K562 (cell line): ENCODE measurements around the gene PIK3CD. TPM values are rescaled to one million over a fixed set of nuclear protein-coding genes. Genes with fewer than 3 reads are reported as not detected.

Experiments used
- ARID2 ChIP-seq: fragments of 450-650 bp; IDR thresholded peaks from 2 replicates; pipeline ENCODE4 v1.6.1; 2017; ENCODE audit warnings: antibody characterized with exemption, mild to moderate bottlenecking
- ARID4B ChIP-seq: sonication (generic); formaldehyde crosslinking; IDR thresholded peaks from 2 replicates; pipeline ENCODE4 v1.8.0; 2022; ENCODE audit warnings: mild to moderate bottlenecking, missing genetic modification reagents
- ARNT ChIP-seq, 2 experiments: fragments of 450-650 bp; IDR thresholded peaks; 2 replicates each; pipeline ENCODE4 v1.6.1; 2016; ENCODE audit warnings: mild to moderate bottlenecking in 1 of 2
- BRD4 ChIP-seq: fragments of 200-600 bp; sonication (generic); IDR thresholded peaks from 2 replicates; pipeline ENCODE4 v1.6.1; 2017; ENCODE audit warnings: inconsistent platforms
- HMG20A ChIP-seq: fragments of 450-650 bp; formaldehyde crosslinking; conservative IDR thresholded peaks from 2 replicates; pipeline ENCODE4 v1.4.0; 2020; ENCODE audit warnings: mild to moderate bottlenecking, mixed read lengths
- ID3 ChIP-seq, 2 experiments: fragments of 250-450 bp in 1 of 2; fragments of 450-650 bp in 1 of 2; sonication (Bioruptor Pico) in 1 of 2; IDR thresholded peaks; 2 replicates each; pipeline versions ENCODE4 v1.6.1 to v1.8.0; 2016 to 2021; ENCODE audit warnings: mild to moderate bottlenecking in 2 of 2, moderate library complexity in 2 of 2, missing compliant biosample characterization in 1 of 2, missing genetic modification characterization in 1 of 2
- L3MBTL2 ChIP-seq: fragments of 450-650 bp; IDR thresholded peaks from 2 replicates; pipeline ENCODE4 v1.6.1; 2016; ENCODE audit warnings: mild to moderate bottlenecking, moderate library complexity
- MLLT1 ChIP-seq, 2 experiments: fragments of 450-650 bp; IDR thresholded peaks; 2 replicates each; pipeline ENCODE4 v1.6.1; 2016
- MNT ChIP-seq, 2 experiments: fragments of 450-650 bp; conservative IDR thresholded peaks; 2 replicates each; pipeline ENCODE4 v1.6.1; 2017; ENCODE audit warnings: mild to moderate bottlenecking in 2 of 2, moderate library complexity in 2 of 2
- NCOA4 ChIP-seq: fragments of 450-650 bp; IDR thresholded peaks from 2 replicates; pipeline ENCODE4 v1.6.1; 2018; ENCODE audit warnings: mild to moderate bottlenecking; ENCODE audit not compliant: partially characterized antibody
- NEUROD1 ChIP-seq: fragments of 150-350 bp; IDR thresholded peaks from 2 replicates; pipeline ENCODE4 v1.6.1; 2014; ENCODE audit warnings: borderline replicate concordance, low read length, low read depth; ENCODE audit not compliant: partially characterized antibody
- UBTF ChIP-seq, 2 experiments: IDR thresholded peaks; 2 replicates each; pipeline ENCODE4 v1.6.1; 2012; ENCODE audit warnings: improper control_type of control experiment in 2 of 2, low read depth in 2 of 2, low read length in 2 of 2, borderline replicate concordance in 1 of 2
- ZBTB17 ChIP-seq: fragments of 450-650 bp; formaldehyde crosslinking; IDR thresholded peaks from 2 replicates; pipeline ENCODE4 v1.4.0; 2020; ENCODE audit warnings: mild to moderate bottlenecking
- ZNF12 ChIP-seq: sonication (generic); formaldehyde crosslinking; IDR thresholded peaks from 2 replicates; pipeline ENCODE4 v1.4.0; 2020; ENCODE audit warnings: mild to moderate bottlenecking, missing genetic modification reagents
- ZNF699 ChIP-seq: fragments of 250-450 bp; sonication (Bioruptor Pico); IDR thresholded peaks from 2 replicates; pipeline ENCODE4 v1.8.0; 2021; ENCODE audit warnings: mild to moderate bottlenecking, moderate library complexity; ENCODE audit not compliant: insufficient replicate concordance
- polyA plus RNA-seq, 8 experiments: library from polyadenylated mRNA; depleted of rRNA in 4 of 8; stranded (reverse) in 5 of 8; unstranded in 3 of 8; fragments of >200 nt; fragmentation: Nextera tagmentation in 2 of 8; fragmentation: Illumina TruSeq in 1 of 8; extraction: Ambion mirVana in 2 of 8; extraction: Trizol in 1 of 8; gene quantifications; 2 replicates each; pipeline versions ENCODE4 v1.2.1 to v1.2.3, GENCODE V29; 2011 to 2014; ENCODE audit warnings: inconsistent platforms in 1 of 8, missing spikeins in 1 of 8
- total RNA-seq, 7 experiments: library from RNA; depleted of rRNA in 6 of 7; stranded (reverse); fragments of >200 nt in 6 of 7; fragmentation: Illumina TruSeq in 2 of 7; extraction: Trizol in 2 of 7; gene quantifications; 2 replicates each; pipeline versions ENCODE4 v1.2.1 to v1.2.3, GENCODE V29; 2011 to 2021; ENCODE audit warnings: low replicate concordance in 1 of 7

The PIK3CD gene
- total and polyA plus RNA-seq, 9 of the 15 experiments (the other 6 are each of a cell fraction or from before 2014, with no cell fraction given) = 1.8 to 20.8 (median 7.2) TPM

- TF ChIP-seq UBTF (IDR thresholded peaks at IDR 0.05; ENCODE audit: borderline replicate concordance in 1 of 2, low read depth in 2 of 2, low read length in 2 of 2) = 0 out of 4 replicates have a peak, but pooled peaks have one; percentile 16 to 27
- TF ChIP-seq ID3 (CRISPR knock-in tag; IDR thresholded peaks at IDR 0.05) = no peak
- TF ChIP-seq ID3 (tag; IDR thresholded peaks at IDR 0.05) = 0 out of 2 replicates have a peak, but pooled peaks have one; percentile 35
- TF ChIP-seq MNT (conservative IDR thresholded peaks at IDR 0.05) = 0 out of 4 replicates have a peak, but pooled peaks have one; percentile 21 to 52
- no peak for TF ChIP-seq ARID2
- peak; percentile 78 for TF ChIP-seq NEUROD1
- TF ChIP-seq L3MBTL2 = peak; percentile 49; the same call in 1 of the 2 replicates
- TF ChIP-seq MLLT1 (IDR thresholded peaks at IDR 0.05) = 0 out of 4 replicates have a peak, but pooled peaks of 1 of the 2 experiments have one; percentile 36
- no peak for TF ChIP-seq NCOA4
- TF ChIP-seq BRD4 = no peak
- peak; percentile 60; the same call in 1 of the 2 replicates for TF ChIP-seq ARID4B (CRISPR knock-in tag)
- TF ChIP-seq ARNT (IDR thresholded peaks at IDR 0.05) = no peak
- no peak for TF ChIP-seq HMG20A (CRISPR knock-in tag)
- no peak for TF ChIP-seq ZNF699 (CRISPR knock-in tag)
- no peak for TF ChIP-seq ZNF12 (CRISPR knock-in tag)
- TF ChIP-seq ZBTB17 (CRISPR knock-in tag) = peak; percentile 31; the same call in 1 of the 2 replicates
Observed at GRCh38 chr1:9689011-9689706, 37.6 kb downstream of the PIK3CD start (continued).
